HepG2 (cell line): ENCODE measurements around the gene CSNK1E. TPM values are rescaled to one million over a fixed set of nuclear protein-coding genes. Genes with fewer than 3 reads are reported as not detected.
A peak's percentile ranks its signal among the peaks of the same experiment; 100 is the strongest.

Experiments used
- ATF7 ChIP-seq, 2 experiments: fragments of 450-650 bp in 1 of 2; sonication (generic) in 1 of 2; formaldehyde crosslinking in 1 of 2; IDR thresholded peaks; 2 replicates each; pipeline versions ENCODE4 v1.4.0 to v1.6.1; 2016 to 2020; ENCODE audit warnings: antibody characterized with exemption in 1 of 2, mild to moderate bottlenecking in 1 of 2, missing genetic modification reagents in 1 of 2
- CAMTA2 ChIP-seq: sonication (generic); formaldehyde crosslinking; IDR thresholded peaks from 2 replicates; pipeline ENCODE4 v1.4.0; 2020; ENCODE audit warnings: mild to moderate bottlenecking, missing genetic modification reagents, borderline replicate concordance
- ERF ChIP-seq: IDR thresholded peaks from 2 replicates; pipeline ENCODE4 v1.6.1; 2018; ENCODE audit warnings: missing biosample characterization, missing genetic modification reagents
- KMT2B ChIP-seq: IDR thresholded peaks from 2 replicates; pipeline ENCODE4 v1.6.1; 2016; ENCODE audit warnings: missing genetic modification reagents, missing compliant biosample characterization
- MEIS1 ChIP-seq: sonication (generic); formaldehyde crosslinking; IDR thresholded peaks from 2 replicates; pipeline ENCODE4 v1.9.0; 2021; ENCODE audit warnings: mild to moderate bottlenecking, missing genetic modification reagents, moderate library complexity, borderline replicate concordance
- NPAS2 ChIP-seq: sonication (generic); formaldehyde crosslinking; IDR thresholded peaks from 2 replicates; pipeline ENCODE4 v1.8.0; 2022; ENCODE audit warnings: mild to moderate bottlenecking, missing genetic modification reagents, borderline replicate concordance
- PLRG1 ChIP-seq: fragments of 450-650 bp; conservative IDR thresholded peaks from 2 replicates; pipeline ENCODE4 v1.6.1; 2016
- SP140L ChIP-seq: sonication (generic); formaldehyde crosslinking; IDR thresholded peaks from 2 replicates; pipeline ENCODE4 v1.4.0; 2020; ENCODE audit warnings: missing genetic modification reagents, borderline replicate concordance
- ZBTB10 ChIP-seq: sonication (generic); formaldehyde crosslinking; IDR thresholded peaks from 2 replicates; pipeline ENCODE4 v1.4.0; 2020; ENCODE audit warnings: missing genetic modification reagents, borderline replicate concordance
- ZBTB3 ChIP-seq: sonication (generic); formaldehyde crosslinking; IDR thresholded peaks from 2 replicates; pipeline ENCODE4 v1.4.0; 2020; ENCODE audit warnings: low read depth, mild to moderate bottlenecking, moderate library complexity, missing genetic modification reagents, borderline replicate concordance
- ZBTB46 ChIP-seq: sonication (generic); formaldehyde crosslinking; IDR thresholded peaks from 2 replicates; pipeline ENCODE4 v1.4.0; 2020; ENCODE audit warnings: mild to moderate bottlenecking, missing genetic modification reagents, borderline replicate concordance
- ZFP90 ChIP-seq: sonication (generic); formaldehyde crosslinking; IDR thresholded peaks from 2 replicates; pipeline ENCODE4 v1.8.0; 2022; ENCODE audit warnings: missing genetic modification reagents, mild to moderate bottlenecking, inconsistent platforms, borderline replicate concordance
- ZMYM2 ChIP-seq: sonication (generic); formaldehyde crosslinking; IDR thresholded peaks from 2 replicates; pipeline ENCODE4 v1.8.0; 2022; ENCODE audit warnings: mild to moderate bottlenecking, missing genetic modification reagents
- ZMYM3 ChIP-seq: sonication (generic); formaldehyde crosslinking; IDR thresholded peaks from 2 replicates; pipeline ENCODE4 v1.5.1; 2020; ENCODE audit warnings: mild to moderate bottlenecking, missing genetic modification reagents
- ZNF256 ChIP-seq: sonication (generic); formaldehyde crosslinking; conservative IDR thresholded peaks from 2 replicates; pipeline ENCODE4 v1.4.0; 2020; ENCODE audit warnings: missing genetic modification reagents
- ZNF367 ChIP-seq: sonication (generic); formaldehyde crosslinking; IDR thresholded peaks from 2 replicates; pipeline ENCODE4 v1.4.0; 2020; ENCODE audit warnings: missing genetic modification reagents, borderline replicate concordance
- ZNF678 ChIP-seq: sonication (generic); formaldehyde crosslinking; IDR thresholded peaks from 2 replicates; pipeline ENCODE4 v1.4.0; 2020; ENCODE audit warnings: mild to moderate bottlenecking, missing genetic modification reagents
- ZNF782 ChIP-seq: sonication (generic); formaldehyde crosslinking; IDR thresholded peaks from 2 replicates; pipeline ENCODE4 v1.4.0; 2020; ENCODE audit warnings: missing genetic modification reagents, mild to moderate bottlenecking, borderline replicate concordance
- ZNF790 ChIP-seq: sonication (generic); formaldehyde crosslinking; IDR thresholded peaks from 2 replicates; pipeline ENCODE4 v1.8.0; 2022; ENCODE audit warnings: missing genetic modification reagents, mild to moderate bottlenecking, borderline replicate concordance
- polyA plus RNA-seq, 8 experiments: library from polyadenylated mRNA; depleted of rRNA in 3 of 8; stranded (reverse) in 7 of 8; unstranded in 1 of 8; fragments of >200 nt; fragmentation: Illumina TruSeq in 4 of 8; extraction: Trizol in 4 of 8; gene quantifications; 2 replicates each; pipeline versions ENCODE4 v1.2.1 to v1.2.3, GENCODE V29; 2011 to 2016; ENCODE audit warnings: low read depth in 4 of 8, missing spikeins in 1 of 8, mixed read lengths in 1 of 8; ENCODE audit not compliant: insufficient read depth in 1 of 8
- total RNA-seq, 5 experiments: library from RNA; depleted of rRNA; stranded (reverse); fragments of >200 nt; fragmentation: Illumina TruSeq; extraction: Trizol; gene quantifications; 2 replicates each; pipeline ENCODE4 v1.2.3, GENCODE V29; 2016; ENCODE audit warnings: low read depth in 1 of 5
- TF ChIP-seq, protein P1 (sequence below): IDR thresholded peaks from 2 replicates; pipeline ENCODE4 v1.6.1; 2016; ENCODE audit warnings: control low read depth
- TF ChIP-seq, protein P2 (sequence below): sonication (generic); formaldehyde crosslinking; IDR thresholded peaks from 2 replicates; pipeline ENCODE4 v1.4.0; 2020; ENCODE audit warnings: missing genetic modification reagents, low read depth, mild to moderate bottlenecking, borderline replicate concordance

The CSNK1E gene
- total and polyA plus RNA-seq, 2 of the 13 experiments (the other 11 are each of a cell fraction or from before 2014, with no cell fraction given), result 34.7 to 129 TPM

- TF ChIP-seq ZMYM2 (CRISPR knock-in tag) (no peak), ZNF678 (CRISPR knock-in tag) (no peak), ZNF782 (CRISPR knock-in tag) (0 out of 2 replicates have a peak, but pooled peaks have one; percentile 42), ZBTB10 (CRISPR knock-in tag) (no peak), ZNF790 (CRISPR knock-in tag) (no peak), ZBTB3 (no peak), ZBTB46 (CRISPR knock-in tag) (no peak), NPAS2 (CRISPR knock-in tag) (no peak), PLRG1 (no peak), ZNF256 (CRISPR knock-in tag) (no peak), KMT2B (no peak), ZNF367 (CRISPR knock-in tag) (no peak), ERF (0 out of 2 replicates have a peak, but pooled peaks have one; percentile 28), CAMTA2 (CRISPR knock-in tag) (no peak), MEIS1 (no peak), SP140L (CRISPR knock-in tag) (no peak), ATF7 (IDR thresholded peaks at IDR 0.05) (no peak), ATF7 (CRISPR knock-in tag; IDR thresholded peaks at IDR 0.05) (no peak), ZMYM3 (CRISPR knock-in tag) (peak; percentile 53; the same call in 1 of the 2 replicates), ZFP90 (no peak)
- TF ChIP-seq, protein P1, sequence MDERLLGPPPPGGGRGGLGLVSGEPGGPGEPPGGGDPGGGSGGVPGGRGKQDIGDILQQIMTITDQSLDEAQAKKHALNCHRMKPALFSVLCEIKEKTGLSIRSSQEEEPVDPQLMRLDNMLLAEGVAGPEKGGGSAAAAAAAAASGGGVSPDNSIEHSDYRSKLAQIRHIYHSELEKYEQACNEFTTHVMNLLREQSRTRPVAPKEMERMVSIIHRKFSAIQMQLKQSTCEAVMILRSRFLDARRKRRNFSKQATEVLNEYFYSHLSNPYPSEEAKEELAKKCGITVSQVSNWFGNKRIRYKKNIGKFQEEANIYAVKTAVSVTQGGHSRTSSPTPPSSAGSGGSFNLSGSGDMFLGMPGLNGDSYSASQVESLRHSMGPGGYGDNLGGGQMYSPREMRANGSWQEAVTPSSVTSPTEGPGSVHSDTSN (CRISPR knock-in tag), result no peak
- TF ChIP-seq, protein P2, sequence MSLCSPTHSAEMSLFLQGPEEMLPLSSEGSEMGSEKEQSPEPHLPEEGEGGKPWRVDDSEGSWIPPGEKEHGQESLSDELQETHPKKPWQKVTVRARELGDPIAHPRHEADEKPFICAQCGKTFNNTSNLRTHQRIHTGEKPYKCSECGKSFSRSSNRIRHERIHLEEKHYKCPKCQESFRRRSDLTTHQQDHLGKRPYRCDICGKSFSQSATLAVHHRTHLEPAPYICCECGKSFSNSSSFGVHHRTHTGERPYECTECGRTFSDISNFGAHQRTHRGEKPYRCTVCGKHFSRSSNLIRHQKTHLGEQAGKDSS (CRISPR knock-in tag), result no peak
These were observed 36.0 kb upstream of the CSNK1E start (continued) for GRCh38 chr22:38353142-38353629.
